ENCODE data around the gene MN1.

The MN1 gene

DNA sequence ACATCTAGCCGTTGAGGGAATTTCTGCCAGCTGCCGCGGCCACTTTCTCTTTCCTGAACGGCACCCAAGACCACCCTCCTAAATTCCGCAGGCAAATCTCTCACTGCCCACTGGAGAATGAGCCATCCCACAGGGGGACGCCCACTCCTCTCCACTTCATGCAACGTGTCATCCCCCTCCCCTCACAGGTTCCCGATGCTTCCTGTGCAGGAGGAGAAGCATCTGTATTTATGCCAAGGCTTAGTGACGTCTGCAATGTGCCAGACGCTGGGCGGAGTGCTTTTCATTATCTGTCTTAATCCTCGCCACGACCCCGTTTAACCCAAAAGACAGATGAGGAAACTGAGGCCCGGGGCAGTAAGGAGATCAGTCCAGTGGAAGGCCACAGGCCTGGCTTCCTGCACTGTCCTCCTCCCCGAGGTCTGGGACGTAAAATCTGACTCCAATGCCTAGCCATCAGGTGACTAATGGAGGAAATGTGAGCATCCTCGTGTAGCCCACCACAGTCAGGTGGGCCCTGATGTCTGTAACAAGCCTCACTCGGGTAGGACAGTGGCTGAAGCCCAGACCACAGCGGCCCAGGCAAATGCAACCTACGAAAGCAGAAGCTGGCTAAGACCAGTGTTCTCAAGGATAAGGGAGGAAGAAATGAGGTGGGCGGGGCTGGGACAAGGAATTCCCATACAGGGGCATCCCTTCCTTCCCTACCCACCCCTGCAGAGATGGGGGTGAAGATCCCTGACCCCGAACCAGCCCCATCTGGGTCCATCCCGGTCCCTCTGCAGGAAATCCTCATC is 23.1 kb downstream of the MN1 start:
- TF ChIP-seq, protein P1, sequence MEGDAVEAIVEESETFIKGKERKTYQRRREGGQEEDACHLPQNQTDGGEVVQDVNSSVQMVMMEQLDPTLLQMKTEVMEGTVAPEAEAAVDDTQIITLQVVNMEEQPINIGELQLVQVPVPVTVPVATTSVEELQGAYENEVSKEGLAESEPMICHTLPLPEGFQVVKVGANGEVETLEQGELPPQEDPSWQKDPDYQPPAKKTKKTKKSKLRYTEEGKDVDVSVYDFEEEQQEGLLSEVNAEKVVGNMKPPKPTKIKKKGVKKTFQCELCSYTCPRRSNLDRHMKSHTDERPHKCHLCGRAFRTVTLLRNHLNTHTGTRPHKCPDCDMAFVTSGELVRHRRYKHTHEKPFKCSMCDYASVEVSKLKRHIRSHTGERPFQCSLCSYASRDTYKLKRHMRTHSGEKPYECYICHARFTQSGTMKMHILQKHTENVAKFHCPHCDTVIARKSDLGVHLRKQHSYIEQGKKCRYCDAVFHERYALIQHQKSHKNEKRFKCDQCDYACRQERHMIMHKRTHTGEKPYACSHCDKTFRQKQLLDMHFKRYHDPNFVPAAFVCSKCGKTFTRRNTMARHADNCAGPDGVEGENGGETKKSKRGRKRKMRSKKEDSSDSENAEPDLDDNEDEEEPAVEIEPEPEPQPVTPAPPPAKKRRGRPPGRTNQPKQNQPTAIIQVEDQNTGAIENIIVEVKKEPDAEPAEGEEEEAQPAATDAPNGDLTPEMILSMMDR (IDR thresholded peaks at IDR 0.05; ENCODE audit: control insufficient read depth, extremely low read depth, insufficient read depth), result no peak
- no peak for DNase-seq (ENCODE audit: low read depth)
- H3K4me3 ChIP-seq (ENCODE audit: low read depth, low read length), result no peak overlapping the region

DNA sequence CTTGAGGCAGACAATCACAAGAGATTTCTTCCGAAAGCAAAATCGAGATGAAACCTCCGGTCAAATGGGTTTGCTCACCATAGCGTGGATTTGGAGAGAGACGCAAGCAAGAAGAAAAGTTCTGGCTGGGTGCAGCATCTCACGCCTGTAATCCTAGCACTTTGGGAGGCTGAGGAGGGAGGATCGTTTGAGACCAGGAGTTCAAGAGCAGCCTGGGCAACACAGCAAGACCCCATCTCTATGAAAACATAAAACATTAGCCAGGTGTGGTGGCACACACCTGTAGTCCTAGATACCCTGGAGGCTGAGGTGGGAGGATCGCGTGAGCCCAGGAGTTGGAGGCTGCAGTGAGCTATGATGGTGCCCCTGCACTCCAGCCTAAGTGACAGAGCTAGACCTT is 24.4 kb downstream of the MN1 start:
- no peak for DNase-seq (ENCODE audit: low read depth)
- H3K4me3 ChIP-seq (ENCODE audit: low read depth, low read length), result no peak overlapping the region
- TF ChIP-seq, protein P1 (IDR thresholded peaks at IDR 0.05; ENCODE audit: control insufficient read depth, extremely low read depth, insufficient read depth), result no peak

DNA sequence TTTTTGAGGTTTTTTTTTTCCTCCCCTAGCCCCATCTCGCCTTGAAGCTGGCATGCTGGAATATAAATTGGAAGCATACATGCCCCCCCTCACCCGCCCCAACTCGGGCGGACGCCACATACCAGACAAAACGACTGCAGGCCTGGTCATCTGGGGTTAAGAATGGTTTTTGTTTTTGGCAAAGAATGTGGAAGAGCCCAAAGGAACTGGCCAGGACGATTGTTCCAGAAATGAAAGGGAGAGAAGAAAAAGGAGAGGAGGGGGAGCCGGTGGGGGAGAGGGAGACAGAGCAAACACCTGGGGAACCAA is 25.0 kb downstream of the MN1 start:
- TF ChIP-seq, protein P1 (IDR thresholded peaks at IDR 0.05; ENCODE audit: control insufficient read depth, extremely low read depth, insufficient read depth), result no peak
- no peak for DNase-seq (ENCODE audit: low read depth)
- H3K4me3 ChIP-seq (ENCODE audit: low read depth, low read length), result no peak overlapping the region

DNA sequence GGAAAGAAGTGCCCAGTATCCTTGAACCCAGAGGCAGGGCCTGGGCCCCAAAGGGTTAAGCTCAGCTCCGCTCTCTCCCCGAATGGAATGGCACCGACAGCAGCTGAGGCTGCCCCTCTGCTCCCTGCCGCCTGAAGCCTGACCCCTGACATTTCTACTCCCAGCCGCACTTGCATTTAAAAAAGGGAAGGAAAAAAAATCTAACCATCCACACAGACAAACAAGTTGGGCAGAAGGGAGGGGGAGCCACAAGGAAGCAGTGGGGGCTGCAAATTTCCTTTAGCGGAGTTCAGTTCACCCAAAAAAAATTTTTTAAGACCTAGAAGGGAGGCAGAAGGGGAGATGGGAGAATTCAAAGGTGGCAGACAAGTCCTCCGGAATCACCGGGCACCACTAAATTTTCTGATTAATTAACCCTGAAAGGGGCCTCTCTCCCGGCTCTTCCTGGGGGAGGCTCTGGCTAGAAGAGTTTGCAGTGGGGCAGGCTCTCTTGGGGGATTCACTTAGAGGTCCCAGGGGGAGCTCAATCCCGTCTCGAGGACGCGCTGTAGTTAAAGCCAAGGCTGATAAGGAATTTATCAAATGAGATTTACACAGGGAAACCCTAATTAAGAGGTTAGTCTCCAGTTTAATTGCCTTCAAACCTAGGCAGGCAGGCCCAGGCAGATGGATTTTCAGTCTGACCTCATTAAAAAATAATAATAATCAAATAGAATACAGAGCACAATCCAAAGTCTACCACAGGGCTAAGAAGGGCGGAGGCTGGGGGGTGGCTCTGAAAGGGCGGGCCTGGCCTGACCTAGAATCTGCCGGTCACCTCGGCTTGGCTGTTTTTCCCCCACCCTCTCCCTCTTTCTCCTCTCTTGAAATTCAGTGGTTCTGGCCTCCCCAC is 25.6 kb downstream of the MN1 start:
- no peak for DNase-seq (ENCODE audit: low read depth)
- no peak overlapping the region for H3K4me3 ChIP-seq (ENCODE audit: low read depth, low read length)
- TF ChIP-seq, protein P1 (IDR thresholded peaks at IDR 0.05; ENCODE audit: control insufficient read depth, extremely low read depth, insufficient read depth), result no peak

DNA sequence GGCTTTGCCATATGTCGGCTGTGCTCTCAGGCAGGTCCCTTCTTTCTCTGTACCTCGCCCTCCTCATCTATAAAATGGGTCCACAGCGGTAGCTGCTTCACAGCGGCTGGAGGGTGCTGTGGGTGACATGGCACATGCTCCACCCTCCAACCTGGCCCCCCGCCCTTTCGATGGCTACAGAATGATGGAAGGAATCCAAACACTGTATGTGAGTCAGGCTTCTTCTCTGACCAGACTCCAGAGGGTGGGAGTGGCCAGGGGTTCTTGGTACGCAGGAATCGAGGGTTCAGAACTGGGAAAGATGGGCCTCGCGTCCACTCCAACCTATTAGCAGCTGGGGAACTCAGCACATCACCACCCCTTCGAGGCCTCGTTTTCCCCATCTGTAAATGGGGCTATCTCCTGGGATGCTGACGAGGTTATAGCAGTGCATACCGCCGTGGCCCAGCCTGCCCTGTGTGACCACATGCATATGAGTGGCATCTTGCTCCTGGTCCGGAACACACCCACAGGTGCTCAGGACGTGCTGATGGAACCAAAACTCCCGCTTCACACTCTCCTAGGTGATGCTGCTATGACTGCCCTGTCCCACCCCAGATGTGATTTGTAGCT is 26.4 kb downstream of the MN1 start:
- no peak overlapping the region for H3K4me3 ChIP-seq (ENCODE audit: low read depth, low read length)
- DNase-seq (ENCODE audit: low read depth), result no peak
- TF ChIP-seq, protein P1 (IDR thresholded peaks at IDR 0.05; ENCODE audit: control insufficient read depth, extremely low read depth, insufficient read depth), result no peak

DNA sequence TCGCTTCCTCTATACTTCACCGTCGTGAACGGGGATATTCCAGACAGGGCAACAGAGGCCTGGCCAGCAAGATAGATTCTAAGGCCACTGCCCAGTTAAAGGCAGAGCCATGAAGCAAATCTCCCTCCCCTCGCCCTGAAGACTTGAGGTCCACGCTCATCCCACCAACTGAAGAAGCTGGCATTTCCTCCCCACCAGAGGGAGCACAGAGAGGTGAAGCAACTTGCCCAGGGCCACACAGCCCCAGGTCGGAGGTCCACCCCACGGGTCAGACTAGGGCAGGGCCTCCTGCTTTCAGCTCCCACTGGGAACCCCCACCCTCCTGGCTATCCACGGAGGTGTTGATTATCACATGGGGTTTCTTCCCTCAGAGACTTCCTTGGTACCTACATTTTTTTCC is 27.4 kb downstream of the MN1 start:
- TF ChIP-seq, protein P1 (IDR thresholded peaks at IDR 0.05; ENCODE audit: control insufficient read depth, extremely low read depth, insufficient read depth), result no peak
- no peak overlapping the region for H3K4me3 ChIP-seq (ENCODE audit: low read depth, low read length)
- DNase-seq (ENCODE audit: low read depth), result no peak

All from LNCaP clone FGC (cell line).